Neuronal stem cell (in vitro differentiated cells): ENCODE measurements around the gene ROBO4.

ENCODE experiments used
- DNase-seq: peaks from one replicate; pipeline ENCODE4 v3.0.0-alpha.2; 2013; ENCODE audit warnings: low spot score
- H2AFZ ChIP-seq: one replicate; pipeline ENCODE4 v1.6.1; 2013; ENCODE audit warnings: mild to moderate bottlenecking, low read length, inconsistent platforms
- H2AK5ac ChIP-seq: 2 replicates; pipeline ENCODE4 v1.6.1; 2013; ENCODE audit warnings: low read depth, mild to moderate bottlenecking, inconsistent platforms, low read length, moderate library complexity, mixed read lengths
- H2BK120ac ChIP-seq: 2 replicates; pipeline ENCODE4 v1.6.1; 2013; ENCODE audit warnings: low read depth, mild to moderate bottlenecking, inconsistent platforms, low read length, moderate library complexity, mixed read lengths
- H2BK12ac ChIP-seq: one replicate; pipeline ENCODE4 v1.6.1; 2013; ENCODE audit warnings: low read length, inconsistent platforms
- H2BK15ac ChIP-seq: 2 replicates; pipeline ENCODE4 v1.6.1; 2013; ENCODE audit warnings: mild to moderate bottlenecking, low read length, inconsistent platforms, mixed read lengths
- H2BK5ac ChIP-seq: one replicate; pipeline ENCODE4 v1.6.1; 2013; ENCODE audit warnings: inconsistent platforms, mild to moderate bottlenecking, low read length, moderate library complexity
- H3K14ac ChIP-seq: one replicate; pipeline ENCODE4 v1.6.1; 2013; ENCODE audit warnings: low read length, inconsistent platforms
- H3K18ac ChIP-seq: 2 replicates; pipeline ENCODE4 v1.6.1; 2013; ENCODE audit warnings: low read length, inconsistent platforms
- H3K23ac ChIP-seq: 2 replicates; pipeline ENCODE4 v1.6.1; 2013; ENCODE audit warnings: low read depth, mild to moderate bottlenecking, mixed read lengths, low read length, inconsistent platforms; ENCODE audit not compliant: poor library complexity
- H3K27ac ChIP-seq: replicated peaks from 3 replicates; pipeline ENCODE4 v1.5.1; 2013; ENCODE audit warnings: low read length, inconsistent platforms
- H3K27me3 ChIP-seq, 3 experiments: 2 replicates each; pipeline ENCODE4 v1.6.1; 2013; ENCODE audit warnings: low read length in 3 of 3, mild to moderate bottlenecking in 2 of 3, inconsistent platforms in 1 of 3, low read depth in 1 of 3, mixed read lengths in 1 of 3, moderate library complexity in 1 of 3; ENCODE audit not compliant: control insufficient read depth in 3 of 3, insufficient read depth in 3 of 3
- H3K36me3 ChIP-seq, 2 donors: replicated peaks in 1 of 2; 2 replicates each; pipeline ENCODE4 v1.6.1; 2013; ENCODE audit warnings: low read length in 2 of 2; ENCODE audit not compliant: control insufficient read depth in 2 of 2, insufficient read depth in 2 of 2
- H3K4ac ChIP-seq: 2 replicates; pipeline ENCODE4 v1.6.1; 2013; ENCODE audit warnings: inconsistent platforms, mild to moderate bottlenecking, low read length, moderate library complexity
- H3K4me1 ChIP-seq, 2 donors: 1 replicate in 1 of 2; 2 replicates in 1 of 2; pipeline ENCODE4 v1.6.1; 2013; ENCODE audit warnings: low read length in 2 of 2, low read depth in 1 of 2; ENCODE audit not compliant: control insufficient read depth in 2 of 2, insufficient read depth in 1 of 2
- H3K4me2 ChIP-seq: one replicate; pipeline ENCODE4 v1.6.1; 2013; ENCODE audit warnings: mild to moderate bottlenecking, low read length, inconsistent platforms; ENCODE audit not compliant: insufficient read depth, poor library complexity, severe bottlenecking
- H3K4me3 ChIP-seq, 2 donors: 2 replicates each; pipeline ENCODE4 v1.5.1; 2013; ENCODE audit warnings: low read length in 2 of 2, mild to moderate bottlenecking in 2 of 2, inconsistent platforms in 1 of 2, moderate library complexity in 1 of 2
- H3K79me1 ChIP-seq: one replicate; pipeline ENCODE4 v1.6.1; 2013; ENCODE audit warnings: low read depth, mild to moderate bottlenecking, inconsistent platforms, low read length, moderate library complexity
- H3K9ac ChIP-seq: one replicate; pipeline ENCODE4 v1.6.1; 2013; ENCODE audit warnings: mild to moderate bottlenecking, low read depth, low read length, inconsistent platforms; ENCODE audit not compliant: poor library complexity
- H3K9me3 ChIP-seq, 2 donors: replicated peaks in 1 of 2; 2 replicates each; pipeline versions ENCODE3 to v1.6.1; 2013; ENCODE audit warnings: low read length in 2 of 2, mild to moderate bottlenecking in 2 of 2, inconsistent platforms in 1 of 2, low read depth in 1 of 2, mixed read lengths in 1 of 2, moderate library complexity in 1 of 2; ENCODE audit not compliant: control insufficient read depth in 2 of 2, insufficient read depth in 1 of 2
- H4K8ac ChIP-seq: one replicate; pipeline ENCODE4 v1.6.1; 2013; ENCODE audit warnings: low read depth, mild to moderate bottlenecking, inconsistent platforms, low read length, moderate library complexity
- H4K91ac ChIP-seq: one replicate; pipeline ENCODE4 v1.6.1; 2013; ENCODE audit warnings: low read length, low read depth, mild to moderate bottlenecking, inconsistent platforms; ENCODE audit not compliant: poor library complexity
- WGBS, 2 donors: extraction: QIAGEN DNeasy Blood & Tissue Kit; methylation state at CpG; one replicate each; pipeline ENCODE4 v1.1.7; 2013; ENCODE audit warnings: missing lambda C conversion rate in 2 of 2, mixed read lengths in 1 of 2; ENCODE audit not compliant: insufficient read length in 2 of 2, insufficient replicate concordance in 1 of 2; ENCODE audit errors: extremely low coverage in 2 of 2; 5-methylcytosine and 5-hydroxymethylcytosine counted together

ROBO4 gene

GRCh38 chr11:124884340-124884739 lies 13.3 kb downstream of the ROBO4 start:
- Histone ChIP-seq H3K27me3 (peaks cover 0 to 16% (median 0%) of the 10 kb centered on the region in 3 experiments), H3K14ac (no peak overlapping the region), H2BK15ac (no peak overlapping the region), H3K79me1 (no peaks in the 10 kb centered on the region), H3K23ac (no peak overlapping the region), H3K18ac (no peak overlapping the region), H4K91ac (no peak overlapping the region), H3K4ac (no peak overlapping the region), H3K9ac (no peak overlapping the region), H3K4me1 (peaks cover 6% of the 10 kb centered on the region in 2 donors), H2BK12ac (no peak overlapping the region), H3K4me3 (no peak overlapping the region), H3K27ac (no peak overlapping the region), H2BK120ac (no peak overlapping the region), H2BK5ac (no peak overlapping the region), H3K4me2 (no peak overlapping the region), H3K36me3 (no peaks in the 10 kb centered on the region), H2AK5ac (no peak overlapping the region), H3K9me3 (no peaks in the 10 kb centered on the region), H4K8ac (no peak overlapping the region), H2AFZ (no peak overlapping the region)
- DNase-seq = no peak
- no CpG with 5 or more reads among the region's 1 CpG for WGBS, 2 donors

GRCh38 chr11:124882339-124883071 lies 15.2 kb downstream of the ROBO4 start:
- Histone ChIP-seq H3K23ac (no peak overlapping the region), H4K8ac (no peak overlapping the region), H2BK5ac (no peak overlapping the region), H3K18ac (no peak overlapping the region), H2BK12ac (no peak overlapping the region), H2AK5ac (no peak overlapping the region), H3K36me3 (no peaks in the 10 kb centered on the region), H3K4me1 (peaks cover 6 to 8% of the 10 kb centered on the region in 2 donors), H2AFZ (no peak overlapping the region), H3K79me1 (no peaks in the 10 kb centered on the region), H3K9me3 (no peaks in the 10 kb centered on the region), H3K27me3 (peaks cover 0 to 7% (median 2%) of the 10 kb centered on the region in 3 experiments), H4K91ac (no peak overlapping the region), H3K4me2 (no peak overlapping the region), H2BK15ac (no peak overlapping the region), H3K9ac (no peak overlapping the region), H2BK120ac (no peak overlapping the region), H3K4ac (no peak overlapping the region), H3K14ac (no peak overlapping the region), H3K27ac (no peak overlapping the region), H3K4me3 (no peak overlapping the region)
- no CpG with 5 or more reads among the region's 11 CpGs for WGBS, 2 donors
- no peak for DNase-seq

DNA sequence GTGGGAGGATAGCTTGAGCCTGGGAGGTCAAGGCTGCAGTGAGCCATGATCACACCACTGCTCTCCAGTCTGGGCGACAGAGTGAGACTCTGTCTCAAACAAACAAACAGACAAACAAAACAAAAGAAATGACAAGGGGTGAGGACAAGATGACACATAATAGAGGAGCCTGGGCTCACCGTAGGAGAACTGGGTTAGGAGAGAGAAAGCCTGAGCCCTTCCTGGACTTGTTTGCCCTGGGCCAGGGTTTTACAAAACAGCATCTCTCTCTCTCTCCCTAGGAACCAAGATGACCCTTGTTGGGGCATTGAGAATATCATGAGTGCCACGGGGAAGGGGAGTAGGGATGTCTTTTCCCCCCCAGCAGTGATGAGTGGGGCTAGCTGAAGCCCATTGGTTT lies 16.7 kb downstream of the ROBO4 start:
- Histone ChIP-seq H4K8ac (no peak overlapping the region), H3K9me3 (no peaks in the 10 kb centered on the region), H3K14ac (no peak overlapping the region), H2BK12ac (no peak overlapping the region), H3K4me2 (no peak overlapping the region), H2AFZ (no peak overlapping the region), H3K79me1 (no peaks in the 10 kb centered on the region), H3K4me3 (no peak overlapping the region), H3K4ac (no peak overlapping the region), H2BK5ac (no peak overlapping the region), H3K4me1 (peaks cover 6 to 13% of the 10 kb centered on the region in 2 donors), H3K23ac (no peak overlapping the region), H2BK120ac (no peak overlapping the region), H2BK15ac (no peak overlapping the region), H3K27me3 (peaks cover 0 to 4% (median 0%) of the 10 kb centered on the region in 3 experiments), H2AK5ac (no peak overlapping the region), H3K9ac (peak overlapping the region; percentile 13), H3K27ac (no peak overlapping the region), H4K91ac (no peak overlapping the region), H3K18ac (no peak overlapping the region), H3K36me3 (no peaks in the 10 kb centered on the region)
- DNase-seq = no peak
- no CpG with 5 or more reads among the region's 3 CpGs for WGBS, 2 donors

- Histone ChIP-seq H3K14ac (no peak overlapping the region), H4K8ac (no peak overlapping the region), H3K9me3 (no peaks in the 10 kb centered on the region), H3K4ac (no peak overlapping the region), H3K27ac (no peak overlapping the region), H2BK15ac (no peak overlapping the region), H2BK12ac (no peak overlapping the region), H3K4me1 (peaks cover 8 to 17% of the 10 kb centered on the region in 2 donors), H3K79me1 (peaks cover 2% of the 10 kb centered on the region), H3K4me2 (no peak overlapping the region), H3K27me3 (peaks cover 0 to 9% (median 7%) of the 10 kb centered on the region in 3 experiments), H3K36me3 (no peaks in the 10 kb centered on the region), H2AK5ac (peak overlapping the region; percentile 76), H3K4me3 (no peak overlapping the region), H3K23ac (no peak overlapping the region), H2AFZ (no peak overlapping the region), H3K18ac (peak overlapping the region; percentile 73), H2BK120ac (no peak overlapping the region), H3K9ac (no peak overlapping the region), H4K91ac (peak overlapping the region; percentile 3), H2BK5ac (no peak overlapping the region)
- WGBS, 2 donors = no CpG with 5 or more reads among the region's 10 CpGs
- DNase-seq = no peak
These were observed 17.4 kb downstream of the ROBO4 start for GRCh38 chr11:124880290-124880611.
